Astrocyte of the hippocampus (primary cell): Measurements from ENCODE around the gene G6PC2.
A peak's percentile ranks its signal among the peaks of the same experiment; 100 is the strongest.
"Not testable (repeated sequence)": the region's sequence is repeated elsewhere in the genome, so short reads cannot be mapped to it uniquely, and the experiment has no call there.

ENCODE experiments used
- DNase-seq: peaks from one replicate; pipeline ENCODE4 v3.0.0; 2011; ENCODE audit warnings: low read depth, low spot score

The G6PC2 gene, protein sequence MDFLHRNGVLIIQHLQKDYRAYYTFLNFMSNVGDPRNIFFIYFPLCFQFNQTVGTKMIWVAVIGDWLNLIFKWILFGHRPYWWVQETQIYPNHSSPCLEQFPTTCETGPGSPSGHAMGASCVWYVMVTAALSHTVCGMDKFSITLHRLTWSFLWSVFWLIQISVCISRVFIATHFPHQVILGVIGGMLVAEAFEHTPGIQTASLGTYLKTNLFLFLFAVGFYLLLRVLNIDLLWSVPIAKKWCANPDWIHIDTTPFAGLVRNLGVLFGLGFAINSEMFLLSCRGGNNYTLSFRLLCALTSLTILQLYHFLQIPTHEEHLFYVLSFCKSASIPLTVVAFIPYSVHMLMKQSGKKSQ

DNA sequence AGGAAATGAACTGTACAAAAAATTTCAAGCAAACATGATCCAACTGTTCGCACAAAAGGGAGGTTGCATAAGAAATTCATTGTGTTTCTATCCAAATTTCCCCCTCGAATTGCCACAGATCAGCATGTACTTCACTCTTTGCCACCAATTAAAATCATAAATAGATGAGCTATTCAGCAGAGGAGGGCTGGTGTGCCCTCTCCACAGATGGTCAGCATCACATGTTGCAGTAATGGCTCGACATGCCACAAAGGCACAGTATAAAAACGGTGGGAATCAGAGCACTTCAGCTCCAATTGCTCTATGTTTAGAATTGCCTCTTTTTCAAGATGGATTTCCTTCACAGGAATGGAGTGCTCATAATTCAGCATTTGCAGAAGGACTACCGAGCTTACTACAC is at the start of gene G6PC2:
G6PC2 (plus strand) TSS at position 289 of the 400 bp plus-strand sequence; CDS start at position 330, 41 bp downstream.
- no peak for DNase-seq

DNA sequence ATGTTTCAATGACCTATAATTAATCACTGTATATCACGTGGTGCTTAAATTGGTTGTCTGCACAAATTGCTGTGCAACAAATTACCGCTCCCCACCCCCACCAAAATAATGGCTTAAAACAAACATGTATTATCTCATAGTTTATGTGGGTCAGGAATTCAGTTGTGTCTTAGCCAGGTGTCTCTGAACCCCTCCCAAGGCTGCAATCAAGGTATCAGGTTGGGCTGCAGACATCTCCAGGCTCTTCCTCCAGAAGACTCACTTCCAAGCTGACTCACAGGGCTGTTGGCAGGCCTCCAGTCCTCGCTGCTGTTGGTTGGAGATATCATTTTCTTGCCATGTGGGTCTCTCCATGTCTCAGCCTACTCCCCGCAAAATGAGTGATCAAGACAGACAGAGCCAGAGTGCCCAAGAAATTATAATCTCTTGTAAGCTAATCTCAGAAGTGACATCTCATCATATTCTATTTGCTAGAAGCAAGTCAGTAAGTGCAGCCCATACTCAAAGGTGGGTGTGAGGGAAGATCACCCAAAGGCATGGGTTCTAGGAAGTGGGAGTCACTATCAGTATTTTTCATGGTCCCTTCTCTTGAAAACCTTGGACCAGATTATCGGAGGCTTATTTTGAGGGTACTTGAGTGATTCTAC is 49.3 kb upstream of the G6PC2 start:
- DNase-seq, result peak; percentile 73

GRCh38 chr2:168852481-168852880 is 48.6 kb upstream of the G6PC2 start:
- DNase-seq, result no peak

- no peak for DNase-seq
Observed at GRCh38 chr2:168853471-168853870, 47.6 kb upstream of the G6PC2 start.

GRCh38 chr2:168854651-168855050 is 46.4 kb upstream of the G6PC2 start:
- no peak for DNase-seq

- no peak for DNase-seq
Observed at GRCh38 chr2:168855601-168856000, 45.5 kb upstream of the G6PC2 start.

GRCh38 chr2:168858146-168858545 is 42.9 kb upstream of the G6PC2 start:
- DNase-seq, result no peak

GRCh38 chr2:168867164-168867563 is 33.9 kb upstream of the G6PC2 start:
- DNase-seq, result not testable (repeated sequence)

DNA sequence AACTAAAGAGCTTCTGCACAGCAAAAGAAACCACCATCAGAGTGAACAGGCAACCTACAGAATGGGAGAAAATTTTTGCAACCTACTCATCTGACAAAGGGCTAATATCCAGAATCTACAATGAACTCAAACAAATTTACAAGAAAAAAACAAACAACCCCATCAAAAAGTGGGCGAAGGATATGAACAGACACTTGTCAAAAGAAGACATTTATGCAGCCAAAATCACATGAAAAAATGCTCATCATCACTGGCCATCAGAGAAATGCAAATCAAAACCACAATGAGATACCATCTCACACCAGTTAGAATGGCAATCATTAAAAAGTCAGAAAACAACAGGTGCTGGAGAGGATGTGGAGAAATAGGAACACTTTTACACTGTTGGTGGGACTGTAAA is 30.7 kb upstream of the G6PC2 start:
- not testable (repeated sequence) for DNase-seq

DNA sequence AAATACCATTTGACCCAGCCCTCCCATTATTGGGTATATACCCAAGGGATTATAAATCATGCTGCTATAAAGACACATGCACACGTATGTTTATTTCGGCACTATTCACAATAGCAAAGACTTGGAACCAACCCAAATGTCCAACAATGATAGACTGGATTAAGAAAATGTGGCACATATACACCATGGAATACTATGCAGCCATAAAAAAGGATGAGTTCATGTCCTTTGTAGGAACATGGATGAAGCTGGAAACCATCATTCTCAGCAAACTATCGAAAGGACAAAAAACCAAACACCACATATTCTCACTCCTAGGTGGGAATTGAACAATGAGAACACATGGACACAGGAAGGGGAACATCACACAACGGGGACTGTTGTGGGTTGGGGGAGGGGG is 30.3 kb upstream of the G6PC2 start:
- not testable (repeated sequence) for DNase-seq

GRCh38 chr2:168874368-168875054 is 26.6 kb upstream of the G6PC2 start:
- no peak for DNase-seq

DNA sequence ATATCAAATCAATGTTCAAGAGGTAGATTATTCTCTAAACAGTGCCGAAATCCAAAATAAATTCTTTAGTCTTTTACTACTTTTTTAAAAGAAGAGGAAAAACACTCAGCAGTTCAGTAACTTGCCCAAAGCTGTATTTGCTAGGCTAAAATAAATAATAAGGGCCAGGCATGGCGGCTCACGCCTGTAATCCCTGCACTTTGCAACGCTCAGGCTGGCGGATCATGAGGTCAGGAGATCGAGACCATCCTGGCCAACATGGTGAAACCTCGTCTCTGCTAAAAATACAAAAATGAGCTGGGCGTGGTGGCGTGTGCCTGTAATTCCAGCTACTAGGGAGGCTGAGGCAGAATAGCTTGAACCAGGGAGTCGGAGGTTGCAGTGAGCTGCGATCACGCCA is 18.9 kb upstream of the G6PC2 start:
- DNase-seq, result not testable (repeated sequence)

GRCh38 chr2:168884975-168885374 is 16.1 kb upstream of the G6PC2 start:
- DNase-seq, result no peak

DNA sequence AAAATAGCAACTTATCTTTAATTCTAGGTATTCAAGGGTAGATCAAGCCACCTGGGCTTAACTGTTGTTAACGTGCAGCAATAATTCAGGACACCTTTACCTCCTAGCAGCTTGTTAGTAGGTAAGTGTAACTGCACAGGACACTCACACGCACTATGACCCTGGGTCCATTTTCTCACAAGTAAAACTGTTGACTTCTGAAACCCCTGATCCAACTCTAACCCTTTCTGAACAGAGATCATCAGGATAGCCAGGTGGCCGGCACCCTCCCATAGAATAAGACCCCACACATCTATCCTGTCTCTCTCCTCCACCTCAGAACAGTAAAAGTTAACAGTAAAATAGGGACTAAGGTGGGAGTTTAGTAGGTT is 11.5 kb upstream of the G6PC2 start:
- DNase-seq, result no peak

DNA sequence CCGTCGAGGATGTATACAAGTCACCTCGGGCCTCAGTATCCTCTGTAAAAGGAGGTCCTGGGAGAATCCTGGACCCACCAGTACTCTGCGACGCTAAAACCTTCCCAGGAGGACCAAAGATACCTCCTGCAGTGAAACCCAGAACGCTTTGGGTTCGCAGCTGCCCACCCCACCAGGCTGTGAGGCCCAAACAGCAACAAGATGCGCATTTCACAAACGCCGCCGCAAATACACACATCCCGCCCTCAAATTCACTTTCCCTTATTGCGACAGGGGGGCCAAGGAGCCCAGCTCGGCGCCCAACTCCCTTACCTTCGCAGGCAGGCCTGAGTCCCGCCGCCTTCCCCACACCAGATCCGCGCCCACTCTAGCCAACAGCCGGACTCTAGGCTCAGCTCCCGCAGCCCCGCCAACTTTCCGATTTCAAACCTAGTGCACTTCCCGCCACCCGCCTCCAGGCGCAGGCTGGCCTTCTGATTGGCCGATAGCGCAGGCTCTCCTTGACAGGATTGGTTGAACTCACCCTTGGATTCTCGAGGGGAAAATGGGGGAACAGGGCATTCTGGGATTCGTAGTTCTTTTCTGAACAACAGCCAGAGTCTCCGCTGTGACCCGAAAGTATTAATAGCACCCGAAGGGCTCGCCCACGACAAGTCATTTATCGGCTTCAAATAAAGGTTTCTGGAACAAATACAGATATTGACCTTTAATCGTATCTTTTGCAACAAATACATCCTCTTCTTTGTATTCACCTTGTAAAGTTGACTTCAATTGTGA is 10.9 kb upstream of the G6PC2 start, which contains the start of gene SPC25:
SPC25 (minus strand) TSS at position 425 of the 777 bp plus-strand sequence. CDS start 911 bp downstream, outside the sequence.
- peak; percentile 95 for DNase-seq

DNA sequence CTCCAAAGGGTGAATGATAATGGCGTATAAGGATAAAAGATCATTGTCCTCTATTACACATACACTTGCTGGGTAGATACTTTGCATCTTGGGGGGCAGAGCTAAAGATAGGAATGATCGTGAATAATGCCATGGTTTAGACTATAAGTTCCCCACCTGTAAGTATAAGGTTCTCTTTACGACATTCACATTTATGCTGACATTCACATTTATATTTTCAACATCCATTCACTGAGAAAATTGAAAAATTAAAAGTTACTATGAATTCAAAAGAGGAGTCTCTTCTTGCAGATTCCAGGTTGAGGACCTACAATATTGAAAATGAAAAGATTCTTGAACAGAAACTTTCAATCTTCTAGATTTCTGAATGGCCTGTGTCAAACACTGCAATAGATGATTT is 8.8 kb upstream of the G6PC2 start:
- no peak for DNase-seq

GRCh38 chr2:168894101-168894500 is 7.0 kb upstream of the G6PC2 start:
- DNase-seq, result no peak

GRCh38 chr2:168894720-168895119 is 6.4 kb upstream of the G6PC2 start:
- DNase-seq, result no peak

GRCh38 chr2:168895771-168896170 is 5.3 kb upstream of the G6PC2 start:
- DNase-seq, result peak; percentile 11

DNA sequence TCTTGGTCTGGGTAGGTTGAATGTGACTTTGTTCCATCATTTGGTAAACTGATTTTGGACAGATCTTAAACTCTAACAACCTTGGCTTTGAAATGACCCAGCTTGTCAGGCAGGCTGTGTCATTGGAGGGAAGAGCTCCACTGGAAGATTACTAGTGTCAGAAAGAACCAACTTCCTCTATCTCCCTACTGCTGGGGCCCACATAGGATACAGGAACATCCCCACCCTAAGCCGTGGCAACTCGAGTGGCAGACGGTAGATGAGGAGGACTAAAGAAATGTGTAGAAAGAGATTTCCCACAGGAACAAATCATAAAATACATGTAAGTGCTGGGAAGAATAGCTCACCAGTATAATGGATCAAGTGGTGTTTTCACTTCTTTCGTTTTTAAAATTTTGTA is 4.3 kb upstream of the G6PC2 start:
- DNase-seq, result no peak

DNA sequence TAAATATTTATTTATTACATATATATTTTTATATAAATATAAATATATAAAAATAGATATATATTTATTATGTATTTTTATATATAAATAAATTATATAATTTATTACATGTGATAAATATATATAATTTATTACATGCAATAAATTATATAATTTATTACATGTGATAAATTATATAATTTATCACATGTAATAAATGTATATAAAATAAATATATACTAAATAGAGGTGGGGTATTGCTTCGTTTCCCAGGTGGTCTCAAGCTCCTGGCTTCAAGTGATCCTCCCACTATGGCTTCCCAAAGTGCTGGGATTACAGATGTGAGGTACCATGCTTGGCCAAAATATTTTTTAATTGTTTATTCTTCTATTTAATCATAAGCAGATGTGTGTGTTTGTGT is 3.6 kb upstream of the G6PC2 start:
- no peak for DNase-seq

DNA sequence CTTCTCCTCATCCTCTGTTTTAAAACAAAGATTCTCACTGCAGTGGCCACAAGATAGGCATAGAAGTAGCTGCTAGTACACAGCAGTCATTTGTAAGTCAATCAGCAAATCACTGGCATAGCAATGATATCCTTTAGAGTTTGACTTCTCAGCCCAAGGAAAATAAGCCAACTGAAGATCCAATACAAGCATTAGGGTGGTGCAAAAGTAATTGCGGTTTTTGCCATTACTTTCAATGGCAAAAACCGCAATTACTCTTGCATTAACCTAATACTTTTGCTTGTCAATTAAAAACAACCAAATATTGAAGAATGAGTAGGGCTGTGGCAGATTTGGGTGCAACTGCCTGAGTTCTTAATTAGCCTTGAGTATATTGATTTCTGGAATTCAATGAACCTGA is 2.8 kb downstream of the G6PC2 start:
- no peak for DNase-seq
